WTC11 (cell line): ENCODE results near the gene HRC.

Experiments
- TP53 ChIP-seq: sonication (generic); formaldehyde crosslinking; IDR thresholded peaks from 2 replicates; pipeline ENCODE4 v1.8.1; 2023; ENCODE audit warnings: mild to moderate bottlenecking, missing genetic modification reagents
- TF ChIP-seq, protein P1 (sequence below): fragments of 200-600 bp; IDR thresholded peaks from 2 replicates; pipeline ENCODE4 v1.8.0; 2022; ENCODE audit warnings: antibody characterized with exemption
- TF ChIP-seq, protein P2 (sequence below): sonication (generic); formaldehyde crosslinking; IDR thresholded peaks from 2 replicates; pipeline ENCODE4 v1.8.0; 2023; ENCODE audit warnings: mild to moderate bottlenecking, missing genetic modification reagents

DNA sequence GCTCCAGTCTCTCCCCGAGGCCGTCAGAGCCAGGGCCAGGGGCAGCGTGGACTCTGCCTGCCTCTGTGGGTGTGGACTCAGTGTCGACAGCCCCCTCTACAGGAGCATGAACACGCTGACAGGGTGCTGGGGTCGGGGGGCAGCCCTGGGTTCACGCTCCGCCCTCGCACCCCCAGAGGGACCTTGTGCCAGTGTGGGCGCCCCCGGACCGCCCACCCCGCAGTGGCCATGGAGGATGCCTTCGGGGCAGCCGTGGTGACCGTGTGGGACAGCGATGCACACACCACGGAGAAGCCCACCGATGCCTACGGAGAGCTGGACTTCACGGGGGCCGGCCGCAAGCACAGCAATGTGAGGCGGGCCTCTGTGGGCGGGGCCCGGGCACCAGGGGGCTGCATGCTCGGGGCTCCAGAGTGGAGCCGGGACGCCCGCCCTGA lies 10.7 kb upstream of the HRC start:
- no peak for TF ChIP-seq TP53
- TF ChIP-seq, protein P1, sequence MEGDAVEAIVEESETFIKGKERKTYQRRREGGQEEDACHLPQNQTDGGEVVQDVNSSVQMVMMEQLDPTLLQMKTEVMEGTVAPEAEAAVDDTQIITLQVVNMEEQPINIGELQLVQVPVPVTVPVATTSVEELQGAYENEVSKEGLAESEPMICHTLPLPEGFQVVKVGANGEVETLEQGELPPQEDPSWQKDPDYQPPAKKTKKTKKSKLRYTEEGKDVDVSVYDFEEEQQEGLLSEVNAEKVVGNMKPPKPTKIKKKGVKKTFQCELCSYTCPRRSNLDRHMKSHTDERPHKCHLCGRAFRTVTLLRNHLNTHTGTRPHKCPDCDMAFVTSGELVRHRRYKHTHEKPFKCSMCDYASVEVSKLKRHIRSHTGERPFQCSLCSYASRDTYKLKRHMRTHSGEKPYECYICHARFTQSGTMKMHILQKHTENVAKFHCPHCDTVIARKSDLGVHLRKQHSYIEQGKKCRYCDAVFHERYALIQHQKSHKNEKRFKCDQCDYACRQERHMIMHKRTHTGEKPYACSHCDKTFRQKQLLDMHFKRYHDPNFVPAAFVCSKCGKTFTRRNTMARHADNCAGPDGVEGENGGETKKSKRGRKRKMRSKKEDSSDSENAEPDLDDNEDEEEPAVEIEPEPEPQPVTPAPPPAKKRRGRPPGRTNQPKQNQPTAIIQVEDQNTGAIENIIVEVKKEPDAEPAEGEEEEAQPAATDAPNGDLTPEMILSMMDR = no peak
- TF ChIP-seq, protein P2, sequence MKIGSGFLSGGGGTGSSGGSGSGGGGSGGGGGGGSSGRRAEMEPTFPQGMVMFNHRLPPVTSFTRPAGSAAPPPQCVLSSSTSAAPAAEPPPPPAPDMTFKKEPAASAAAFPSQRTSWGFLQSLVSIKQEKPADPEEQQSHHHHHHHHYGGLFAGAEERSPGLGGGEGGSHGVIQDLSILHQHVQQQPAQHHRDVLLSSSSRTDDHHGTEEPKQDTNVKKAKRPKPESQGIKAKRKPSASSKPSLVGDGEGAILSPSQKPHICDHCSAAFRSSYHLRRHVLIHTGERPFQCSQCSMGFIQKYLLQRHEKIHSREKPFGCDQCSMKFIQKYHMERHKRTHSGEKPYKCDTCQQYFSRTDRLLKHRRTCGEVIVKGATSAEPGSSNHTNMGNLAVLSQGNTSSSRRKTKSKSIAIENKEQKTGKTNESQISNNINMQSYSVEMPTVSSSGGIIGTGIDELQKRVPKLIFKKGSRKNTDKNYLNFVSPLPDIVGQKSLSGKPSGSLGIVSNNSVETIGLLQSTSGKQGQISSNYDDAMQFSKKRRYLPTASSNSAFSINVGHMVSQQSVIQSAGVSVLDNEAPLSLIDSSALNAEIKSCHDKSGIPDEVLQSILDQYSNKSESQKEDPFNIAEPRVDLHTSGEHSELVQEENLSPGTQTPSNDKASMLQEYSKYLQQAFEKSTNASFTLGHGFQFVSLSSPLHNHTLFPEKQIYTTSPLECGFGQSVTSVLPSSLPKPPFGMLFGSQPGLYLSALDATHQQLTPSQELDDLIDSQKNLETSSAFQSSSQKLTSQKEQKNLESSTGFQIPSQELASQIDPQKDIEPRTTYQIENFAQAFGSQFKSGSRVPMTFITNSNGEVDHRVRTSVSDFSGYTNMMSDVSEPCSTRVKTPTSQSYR (CRISPR knock-in tag) = no peak
